Upper lobe of left lung (tissue), 4 donors: ENCODE data around the gene PHACTR1.
"Not testable (repeated sequence)": the region's sequence is repeated elsewhere in the genome, so short reads cannot be mapped to it uniquely, and the experiment has no call there.

ENCODE experiments used
- EP300 ChIP-seq, 4 donors: sonication (generic); formaldehyde crosslinking; IDR thresholded peaks; one replicate each; pipeline ENCODE4 v1.5.1; 2017; ENCODE audit warnings: antibody characterized with exemption in 4 of 4, control low read depth in 2 of 4
- POLR2A ChIP-seq, 4 donors: fragments of 450-650 bp; IDR thresholded peaks; one replicate each; pipeline ENCODE4 v1.5.1; 2016 to 2017; ENCODE audit warnings: antibody characterized with exemption in 4 of 4, mild to moderate bottlenecking in 2 of 4

GRCh38 chr6:13326031-13326586 lies 609.5 kb downstream of the PHACTR1 start:
- TF ChIP-seq EP300, POLR2A (IDR thresholded peaks at IDR 0.05): not testable (repeated sequence)
